GM21360 (cell line): ENCODE results near the gene WFIKKN1.
A peak's percentile ranks its signal among the peaks of the same experiment; 100 is the strongest.

Experiments used
- ATAC-seq: cut with Tn5 transposase; IDR thresholded peaks from one replicate; pipeline ENCODE4 v1.9.1; 2021; ENCODE audit warnings: mild to moderate bottlenecking, moderate library complexity; ENCODE audit not compliant: unreplicated experiment

Gene WFIKKN1

DNA sequence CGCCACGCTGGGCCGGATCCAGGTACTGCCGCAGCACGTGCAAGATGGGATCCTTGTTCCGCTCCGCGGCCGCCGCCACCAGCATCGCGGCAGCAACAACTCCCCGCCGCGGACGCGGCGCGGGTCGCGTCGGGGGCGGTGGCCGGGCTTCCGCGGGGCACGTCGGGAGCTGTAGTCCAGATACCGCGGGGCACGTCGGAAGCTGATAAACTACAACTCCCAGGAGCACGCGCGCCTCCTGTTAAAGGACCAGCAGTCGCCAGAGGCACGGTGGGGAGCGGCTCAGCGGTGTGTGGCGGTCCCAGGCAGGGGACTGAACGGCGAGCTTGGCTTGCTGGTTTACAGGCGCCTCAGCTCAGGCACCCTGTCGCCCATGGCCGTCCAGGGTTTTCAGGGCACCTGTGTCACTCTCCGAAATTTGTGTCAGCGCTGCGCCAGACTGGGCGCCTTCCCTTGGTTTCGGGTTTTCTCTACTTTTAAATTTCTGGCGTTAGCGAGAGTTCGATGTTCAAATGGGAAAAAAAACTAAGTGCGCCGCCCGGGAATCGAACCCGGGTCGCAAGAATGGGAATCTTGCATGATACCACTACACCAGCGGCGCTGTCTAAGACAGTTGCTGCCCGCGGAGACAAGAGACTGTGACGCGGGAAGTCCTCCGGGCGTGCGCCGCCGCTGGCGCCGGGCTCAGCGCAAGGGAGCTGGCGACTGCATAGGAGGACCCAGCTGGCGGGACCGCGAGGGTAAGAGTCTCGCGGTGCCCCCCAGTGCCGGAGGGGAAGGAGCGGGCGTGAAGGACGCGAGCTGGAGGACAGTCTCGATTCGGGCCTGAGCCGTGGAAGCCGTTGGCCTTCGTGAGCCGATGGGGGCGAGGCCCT lies 5.7 kb downstream of the WFIKKN1 start, which contains the start of gene METTL26:
Gene METTL26 (minus strand): TSS at position 100 of the 875 bp plus-strand sequence. CDS start 15 bp downstream, at position 85.
- peak; percentile 55 for ATAC-seq

DNA sequence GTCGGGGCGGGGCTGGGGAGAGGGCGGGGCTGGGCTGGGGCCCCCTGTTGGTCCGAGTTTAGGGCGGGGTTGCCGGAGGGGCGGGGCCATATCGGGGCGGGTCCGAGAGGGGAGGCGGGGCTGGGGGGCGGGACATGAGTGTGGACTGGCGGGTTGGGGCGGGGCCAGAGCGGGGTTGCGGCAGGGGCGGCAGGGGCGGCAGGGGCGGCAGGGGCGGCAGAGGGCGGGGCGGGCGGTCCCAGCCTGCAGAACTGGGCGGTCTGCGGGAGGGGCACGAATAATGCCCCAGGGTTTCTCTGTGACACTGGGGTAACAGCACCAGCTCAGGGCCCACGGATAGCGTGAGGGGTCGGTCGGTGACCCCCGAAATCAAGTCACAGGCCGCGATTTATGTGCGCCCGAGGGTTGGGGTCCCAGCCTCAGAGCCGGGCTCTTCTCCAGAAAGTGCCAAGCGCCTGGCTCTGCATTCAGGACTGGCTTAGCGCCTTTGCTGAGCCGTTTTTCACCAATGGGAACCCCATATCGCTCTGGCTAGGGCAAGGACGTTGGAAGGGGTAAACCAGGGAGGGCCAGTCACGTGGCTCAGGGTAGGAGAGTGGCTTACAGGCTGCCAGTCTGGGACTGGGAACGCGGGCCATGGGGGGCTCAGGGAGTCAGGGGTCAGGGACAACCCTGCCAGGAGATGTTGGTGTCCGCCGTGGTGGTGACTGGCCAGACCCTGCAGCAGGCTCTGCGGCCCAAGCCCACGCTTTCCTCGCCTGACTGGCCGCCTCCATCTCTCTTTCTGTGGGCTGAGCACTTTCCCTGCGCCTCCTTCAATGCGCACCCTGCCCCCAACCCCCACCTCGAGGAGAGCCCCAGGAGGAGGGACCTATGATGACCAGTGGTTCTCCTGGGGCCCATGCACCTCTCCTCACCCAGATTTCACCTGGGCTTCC lies 6.6 kb downstream of the WFIKKN1 start:
- peak; percentile 4 for ATAC-seq

DNA sequence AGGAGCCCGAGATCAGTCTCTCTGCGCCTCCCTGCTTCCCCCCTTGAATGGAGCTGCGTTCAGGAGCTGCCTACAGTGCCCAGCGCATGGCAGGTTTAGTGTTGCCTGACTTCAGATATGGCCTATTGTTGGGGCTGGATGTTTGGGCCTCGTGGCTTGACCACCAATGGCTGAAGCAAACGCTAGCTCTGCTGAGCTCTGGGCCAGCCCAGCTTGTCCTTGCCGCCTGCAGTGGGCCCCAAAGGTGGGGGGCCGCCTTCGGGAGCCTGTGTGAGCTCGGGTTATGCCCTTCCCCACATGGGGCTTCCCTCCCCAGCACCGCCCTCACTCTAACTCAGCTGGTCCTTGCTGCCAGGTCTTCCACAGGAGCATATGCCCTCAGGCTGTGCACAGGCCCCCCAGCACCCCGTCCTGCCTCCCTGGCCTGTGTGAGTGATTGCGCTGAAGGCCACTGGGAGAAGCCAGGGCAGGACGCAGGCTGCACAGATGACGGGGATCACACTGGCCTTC lies 7.3 kb downstream of the WFIKKN1 start:
- no peak for ATAC-seq

DNA sequence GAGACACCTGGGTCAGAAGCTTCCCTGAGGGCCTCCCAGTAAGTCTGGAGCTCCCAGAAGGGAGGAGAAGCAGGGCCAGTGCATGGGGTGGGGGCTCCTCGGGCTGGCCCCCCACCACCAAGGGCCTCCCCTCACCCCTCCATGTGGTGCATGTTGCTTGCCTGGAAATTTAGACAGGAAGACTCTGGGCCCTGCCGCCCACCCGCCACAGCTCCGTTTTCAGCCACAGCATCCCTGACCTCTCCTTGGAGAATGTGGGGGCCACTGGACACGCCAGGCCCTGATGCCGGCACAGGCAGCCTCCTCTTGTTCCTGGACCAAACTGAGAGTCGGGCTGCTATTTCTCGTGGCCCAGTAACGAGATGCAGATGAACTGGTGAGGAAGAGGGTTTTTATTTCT lies 8.1 kb downstream of the WFIKKN1 start:
- ATAC-seq = no peak

DNA sequence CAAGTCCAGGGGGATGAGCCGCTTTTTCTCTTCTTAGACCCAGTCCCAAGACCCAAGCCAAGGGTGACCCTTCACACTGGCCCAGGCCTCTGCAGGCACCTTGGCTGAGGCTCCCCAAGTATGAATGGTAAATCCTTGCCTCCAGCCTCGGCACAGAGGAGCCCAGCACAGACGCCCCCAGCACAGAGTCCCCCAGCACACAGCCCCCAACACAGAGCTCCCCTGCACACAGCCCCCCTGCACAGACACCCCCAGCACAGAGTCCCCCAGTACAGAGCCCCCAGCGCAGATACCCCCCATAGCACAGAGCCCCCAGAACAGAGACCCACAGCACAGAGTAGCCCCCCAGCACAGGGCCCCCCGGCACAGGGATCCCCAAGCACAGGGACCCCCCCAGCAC lies 9.8 kb downstream of the WFIKKN1 start:
- ATAC-seq = no peak

DNA sequence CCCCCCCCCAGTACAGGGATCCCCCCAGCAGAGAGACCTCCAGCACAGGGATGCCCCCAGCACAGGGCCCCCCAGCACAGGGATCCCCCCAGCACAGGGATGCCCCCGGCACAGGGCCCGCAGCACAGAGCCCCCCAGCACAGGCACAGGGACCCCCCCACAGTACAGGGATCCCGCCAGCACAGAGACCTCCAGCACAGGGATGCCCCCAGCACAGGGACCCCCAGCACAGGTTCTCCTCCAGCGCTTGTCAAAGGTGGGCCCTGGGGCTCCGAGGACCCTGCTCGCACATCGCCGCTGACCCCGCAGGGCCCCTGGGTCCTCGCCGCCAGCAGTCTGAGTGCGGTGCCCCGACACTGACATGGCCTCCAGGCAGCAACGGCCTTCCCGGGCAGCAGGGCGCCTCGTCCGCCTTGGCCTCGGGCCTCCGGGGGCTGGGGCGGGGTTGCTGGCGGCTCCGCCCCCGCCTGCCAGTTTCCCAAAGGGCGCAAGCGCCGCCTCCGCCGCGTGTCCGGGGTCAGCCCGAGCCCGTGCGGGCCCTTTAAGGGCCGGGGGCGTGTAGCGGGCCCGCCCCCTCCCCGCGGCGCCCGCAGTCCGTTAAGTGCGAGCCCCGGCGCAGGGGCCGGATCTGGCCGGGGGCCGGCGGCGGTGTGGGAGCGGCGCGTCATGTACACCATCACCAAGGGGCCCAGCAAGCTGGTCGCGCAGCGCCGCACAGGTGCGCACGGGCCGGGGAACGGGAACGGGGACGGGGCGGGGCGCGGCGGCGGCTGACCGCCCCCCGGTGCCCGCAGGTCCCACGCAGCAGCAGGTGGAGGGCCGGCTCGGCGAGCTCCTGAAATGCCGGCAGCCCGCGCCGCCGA lies 10.8 kb downstream of the WFIKKN1 start, which contains the start of gene MCRIP2:
Gene MCRIP2 (plus strand): TSS at position 503 of the 863 bp plus-strand sequence. CDS start 164 bp downstream, at position 667.
- peak; percentile 35 for ATAC-seq

DNA sequence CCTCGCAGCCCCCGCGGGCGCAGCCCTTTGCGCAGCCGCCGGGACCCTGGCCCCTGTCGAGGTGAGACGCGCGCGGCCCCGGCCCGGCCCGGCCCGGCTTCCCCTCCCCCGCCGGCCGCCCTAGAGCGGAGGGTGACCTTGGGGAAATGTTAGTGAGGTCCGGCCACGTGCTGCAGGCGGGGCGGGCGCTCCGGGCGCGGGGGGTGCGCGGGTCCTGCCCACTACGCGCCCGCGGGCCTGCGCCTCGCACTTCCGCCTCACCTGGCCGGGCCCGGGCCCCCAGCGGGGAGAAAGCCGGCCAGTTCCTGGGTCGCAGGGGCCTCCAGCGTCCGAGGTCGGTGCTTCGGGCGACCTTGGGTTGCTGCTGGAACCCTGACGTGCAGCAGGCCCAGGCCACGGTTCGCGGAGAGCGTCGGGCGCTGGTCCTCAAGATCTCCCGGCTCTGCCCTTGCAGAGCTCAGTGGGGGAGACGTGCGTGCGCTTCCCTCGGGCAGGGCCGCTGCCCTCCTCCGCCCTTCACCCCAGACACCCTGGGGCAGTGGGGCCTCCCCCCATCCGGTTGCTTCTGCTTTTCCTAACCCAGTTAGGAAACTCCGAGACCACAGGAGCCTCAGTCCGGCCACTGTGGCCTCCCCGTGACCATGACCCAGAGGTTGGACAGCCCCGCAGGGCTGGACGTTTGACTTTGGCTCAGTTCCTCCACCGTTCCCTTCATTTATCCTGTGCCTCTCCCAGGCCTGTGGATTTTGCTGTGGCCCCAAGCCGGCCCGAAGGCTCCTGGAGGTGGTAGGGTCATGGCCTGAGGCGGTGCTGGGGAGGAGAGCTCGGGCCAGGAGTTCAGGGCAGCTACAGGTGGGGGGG lies 11.6 kb downstream of the WFIKKN1 start:
- ATAC-seq = peak; percentile 32

DNA sequence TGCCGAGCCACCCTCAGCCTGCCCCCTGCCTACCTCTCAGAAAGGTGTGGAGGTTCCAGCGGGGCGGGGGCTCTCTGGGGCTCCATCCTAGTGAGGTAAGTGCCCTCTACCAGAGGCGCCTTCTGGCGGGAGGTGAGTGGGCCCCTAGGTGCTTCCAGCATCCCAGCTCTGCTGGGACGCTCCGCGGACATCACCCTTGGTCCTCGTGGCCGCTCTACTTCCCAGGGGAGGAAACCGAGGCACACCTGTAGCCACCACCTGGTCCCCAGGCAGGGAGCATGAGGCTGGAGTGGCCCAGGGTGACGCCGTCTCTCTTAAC lies 12.2 kb downstream of the WFIKKN1 start:
- ATAC-seq = no peak

DNA sequence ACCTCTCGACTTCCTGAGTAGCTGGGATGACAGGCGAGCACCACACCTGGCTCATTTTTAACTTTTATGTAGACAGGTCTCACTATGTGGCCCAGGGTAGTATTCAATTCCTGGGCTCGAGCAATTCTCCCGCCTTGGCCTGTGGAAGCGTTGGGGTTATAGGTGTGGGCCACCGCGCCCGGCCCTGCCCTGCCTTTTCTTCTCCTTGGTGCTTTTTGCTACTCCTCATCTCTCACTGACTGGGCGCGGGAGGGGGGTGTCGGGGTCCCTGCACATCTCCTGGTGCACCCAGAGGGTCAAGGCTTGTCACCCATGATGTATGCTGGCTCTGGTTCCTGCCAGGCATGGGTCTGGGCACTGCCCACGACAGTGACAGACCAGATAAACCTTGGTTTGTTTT lies 13.8 kb downstream of the WFIKKN1 start:
- no peak for ATAC-seq

DNA sequence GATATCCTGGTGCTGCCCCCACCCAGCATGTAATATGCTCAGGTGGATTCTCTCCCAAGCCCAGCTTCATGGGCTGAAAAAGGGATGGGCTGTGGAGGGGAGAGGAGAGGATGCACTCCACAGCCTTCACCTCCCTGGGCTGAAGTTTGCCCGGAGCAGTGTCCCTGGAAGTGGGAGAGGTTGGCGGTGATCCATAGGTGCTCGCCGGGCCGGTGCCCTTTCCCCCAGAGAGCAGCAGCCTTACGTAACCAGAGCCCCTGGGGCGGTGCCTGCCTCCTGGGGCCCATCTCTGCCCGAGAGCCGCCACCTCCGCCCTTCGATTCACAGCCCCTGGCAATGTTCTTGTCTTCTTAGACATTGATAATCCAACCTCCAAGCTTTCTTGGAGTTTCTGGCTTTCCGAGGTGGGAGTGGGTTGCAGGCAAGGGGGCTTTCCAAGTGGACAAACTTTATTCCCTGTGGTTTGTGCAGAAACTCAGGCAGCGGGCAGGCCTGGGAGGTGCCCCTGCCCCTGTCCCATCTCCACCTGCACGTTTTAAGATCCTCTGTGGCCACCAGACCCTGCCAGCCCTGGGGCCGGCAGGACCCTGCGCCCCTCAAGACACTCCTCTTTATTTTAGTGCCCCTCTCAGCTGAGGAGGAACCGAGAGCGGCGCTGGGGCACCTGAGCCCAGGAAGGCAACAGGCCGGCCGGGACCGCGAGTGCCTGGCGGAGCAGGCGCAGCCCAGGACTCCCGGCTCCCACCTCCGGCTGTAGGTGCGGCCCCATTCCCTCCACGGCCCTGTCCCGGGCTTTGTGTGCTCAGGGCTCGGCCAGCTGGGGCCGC lies 15.3 kb downstream of the WFIKKN1 start:
- no peak for ATAC-seq

DNA sequence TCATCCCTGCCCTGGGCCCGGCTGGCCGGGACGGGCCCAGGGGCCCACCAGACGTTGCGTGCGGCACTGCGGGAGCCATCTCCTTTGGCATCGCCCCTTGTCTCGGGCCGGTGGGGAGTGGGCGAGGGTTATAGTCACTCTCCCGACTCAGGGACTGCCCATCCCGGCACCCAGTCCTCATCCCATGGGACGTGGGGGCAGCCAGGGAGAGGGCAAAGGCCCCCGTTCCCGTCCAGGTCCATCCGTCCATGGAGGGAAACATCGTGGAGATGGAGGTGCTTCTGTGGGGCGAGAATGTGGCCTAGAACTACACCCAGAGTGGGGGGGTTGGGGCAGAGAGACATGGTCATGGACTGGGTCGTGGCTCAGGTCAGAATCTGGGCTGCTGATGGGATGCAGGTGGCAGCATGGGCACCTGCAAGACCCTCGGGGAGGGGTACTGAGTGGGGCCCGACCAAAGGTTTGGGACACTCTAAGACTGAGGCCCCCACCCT lies 15.9 kb downstream of the WFIKKN1 start:
- ATAC-seq = no peak

DNA sequence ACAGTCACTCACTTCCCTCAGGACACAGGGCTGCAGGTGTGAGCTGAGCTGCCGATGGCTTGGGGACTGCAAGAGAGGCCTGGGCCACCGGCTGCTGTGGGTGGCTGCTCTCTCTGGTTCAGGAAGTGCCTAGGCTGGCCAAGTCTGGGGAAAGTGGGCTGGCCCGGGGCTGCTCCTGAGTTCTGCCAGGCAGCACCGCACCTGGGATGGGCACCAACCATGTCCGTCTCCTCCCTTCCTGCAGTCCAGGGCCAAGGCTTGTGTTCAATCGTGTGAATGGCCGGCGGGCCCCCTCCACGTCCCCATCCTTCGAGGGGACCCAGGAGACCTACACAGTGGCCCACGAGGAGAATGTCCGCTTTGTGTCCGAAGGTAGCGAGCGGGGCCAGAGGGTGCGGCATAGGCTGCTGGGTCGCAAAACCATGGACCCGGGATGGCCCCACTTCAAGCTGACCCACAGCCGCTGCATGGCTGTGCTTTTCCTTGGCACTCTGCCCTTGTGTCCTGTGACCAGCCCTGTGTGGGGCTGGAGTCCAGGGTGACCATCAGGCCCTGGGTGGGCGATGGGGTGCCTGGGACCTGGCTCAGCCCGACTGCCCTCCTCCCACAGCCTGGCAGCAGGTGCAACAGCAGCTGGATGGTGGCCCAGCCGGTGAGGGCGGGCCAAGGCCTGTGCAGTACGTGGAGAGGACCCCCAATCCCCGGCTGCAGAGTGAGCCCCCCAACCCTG lies 16.6 kb downstream of the WFIKKN1 start:
- ATAC-seq = no peak

DNA sequence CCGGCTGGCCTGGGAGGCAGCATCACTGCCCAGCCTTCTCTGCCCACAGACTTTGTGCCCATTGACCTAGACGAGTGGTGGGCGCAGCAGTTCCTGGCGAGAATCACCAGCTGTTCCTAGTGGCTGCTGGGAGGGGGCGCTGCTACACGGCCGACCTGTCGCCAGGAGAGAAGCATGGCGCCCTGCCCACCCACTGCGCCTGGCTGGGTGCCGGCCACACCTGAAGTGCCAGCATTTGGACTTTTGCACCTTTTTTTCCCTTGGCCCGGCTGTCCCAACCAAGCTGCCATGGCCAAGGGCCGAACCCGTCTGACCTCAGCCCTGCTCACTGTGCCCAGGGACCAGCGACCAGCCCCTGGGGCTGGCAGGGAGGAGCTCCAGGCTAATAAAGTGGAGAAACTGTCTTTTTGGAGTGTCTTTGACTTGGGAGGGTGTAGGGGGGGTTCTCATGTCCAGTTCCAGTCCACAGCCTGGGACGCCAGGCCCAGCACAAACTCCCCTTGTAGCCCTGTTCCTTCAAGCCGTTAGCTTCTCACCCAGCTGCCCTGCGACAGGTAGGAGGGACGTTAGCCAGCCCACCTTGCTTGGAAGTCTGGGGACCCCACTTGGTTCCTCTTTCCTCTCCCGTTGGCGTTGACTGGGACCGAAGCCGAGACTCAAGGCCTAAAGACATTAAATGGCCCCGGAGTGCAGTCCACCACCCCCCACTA lies 17.4 kb downstream of the WFIKKN1 start:
- no peak for ATAC-seq

DNA sequence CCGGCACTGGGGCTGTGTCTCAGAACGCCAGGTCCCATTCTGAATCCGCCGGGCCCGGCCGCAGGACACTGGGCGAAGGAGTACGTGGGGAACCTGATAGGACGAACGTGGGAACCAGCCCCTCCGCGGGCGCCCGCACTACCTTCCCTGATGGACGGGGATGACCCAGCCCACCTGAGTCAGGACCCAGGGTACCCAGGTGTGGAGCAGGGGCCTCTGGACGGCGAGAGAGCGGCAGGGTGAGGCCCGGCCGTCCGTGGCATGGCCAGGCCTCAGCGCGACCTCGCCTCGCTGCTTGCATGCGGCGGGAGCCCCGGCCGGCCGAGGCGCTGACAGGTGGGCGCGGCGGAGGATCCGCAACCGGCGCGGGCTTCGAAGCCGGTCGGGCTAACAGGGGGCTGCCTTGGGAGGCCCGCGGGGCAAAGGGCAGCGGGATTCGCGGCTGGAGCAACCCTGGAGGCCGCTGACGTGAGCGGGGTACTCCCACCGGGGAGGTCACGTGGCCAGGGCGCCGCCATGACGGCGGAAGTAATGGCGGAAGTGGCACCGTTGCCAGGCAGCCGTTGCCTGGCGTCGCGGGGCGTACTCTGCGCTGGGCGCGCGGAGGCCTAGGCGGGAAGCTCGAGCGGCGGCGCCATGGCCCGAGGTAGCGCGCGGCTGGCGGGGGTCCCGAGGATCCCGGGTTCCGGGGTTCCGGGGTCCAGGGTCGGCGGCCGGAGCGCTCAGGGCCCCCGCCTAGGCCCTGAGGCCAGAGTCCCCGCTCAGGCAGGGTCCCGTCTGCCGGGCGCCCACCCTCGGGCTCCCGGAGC lies 18.2 kb downstream of the WFIKKN1 start, which contains the start of gene WDR90:
Gene WDR90 (plus strand): TSS at position 585 of the 809 bp plus-strand sequence. CDS start 52 bp downstream, at position 637.
- peak; percentile 69 for ATAC-seq

DNA sequence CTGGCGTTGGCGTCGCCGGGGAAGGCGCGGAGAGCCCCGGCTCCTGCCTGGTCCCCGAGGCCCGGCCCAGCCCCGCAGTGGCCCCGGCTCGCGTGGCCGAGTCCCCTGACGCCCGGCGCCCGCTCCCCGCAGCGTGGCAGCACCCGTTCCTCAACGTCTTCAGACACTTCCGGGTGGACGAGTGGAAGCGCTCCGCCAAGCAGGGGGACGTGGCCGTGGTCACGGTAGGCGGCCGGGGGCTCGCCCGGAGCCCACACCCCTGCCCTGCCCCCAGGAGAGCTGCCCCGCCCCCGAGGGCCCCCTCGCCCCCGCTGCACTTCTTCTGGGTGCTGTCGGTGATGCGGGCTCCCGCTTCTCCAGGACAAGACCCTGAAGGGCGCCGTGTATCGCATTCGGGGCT lies 18.8 kb downstream of the WFIKKN1 start:
- no peak for ATAC-seq

DNA sequence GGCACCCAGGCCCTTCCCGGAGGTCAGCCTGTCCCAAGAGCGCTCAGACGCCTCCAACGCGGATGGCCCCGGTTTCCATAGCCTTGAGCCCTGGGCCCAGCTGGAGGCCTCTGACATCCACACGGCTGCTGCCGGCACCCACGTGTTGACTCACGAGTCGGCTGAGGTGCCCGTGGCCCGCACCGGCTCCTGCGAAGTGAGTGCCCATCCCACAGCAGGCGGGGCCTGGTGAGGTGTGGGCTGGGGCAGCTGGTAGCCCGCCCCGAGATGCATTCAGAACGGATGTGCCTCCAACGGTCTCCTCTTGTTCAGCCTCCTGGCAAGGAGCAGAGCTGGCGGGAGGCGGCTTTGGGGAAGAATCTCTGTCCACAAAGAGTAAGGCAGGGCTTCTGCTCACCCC lies 21.1 kb downstream of the WFIKKN1 start:
- no peak for ATAC-seq
